Activated CD8-positive, alpha-beta memory T cell treated with anti-CD3 and anti-CD28 coated beads, Interleukin-2, amount 50 U/mL, for 4 hours (primary cell): Measurements from ENCODE around the gene ADGRD2.

Experiments used
- DNase-seq: peaks from one replicate; pipeline ENCODE4 v3.0.0-alpha.2; 2020

ADGRD2 gene

DNA sequence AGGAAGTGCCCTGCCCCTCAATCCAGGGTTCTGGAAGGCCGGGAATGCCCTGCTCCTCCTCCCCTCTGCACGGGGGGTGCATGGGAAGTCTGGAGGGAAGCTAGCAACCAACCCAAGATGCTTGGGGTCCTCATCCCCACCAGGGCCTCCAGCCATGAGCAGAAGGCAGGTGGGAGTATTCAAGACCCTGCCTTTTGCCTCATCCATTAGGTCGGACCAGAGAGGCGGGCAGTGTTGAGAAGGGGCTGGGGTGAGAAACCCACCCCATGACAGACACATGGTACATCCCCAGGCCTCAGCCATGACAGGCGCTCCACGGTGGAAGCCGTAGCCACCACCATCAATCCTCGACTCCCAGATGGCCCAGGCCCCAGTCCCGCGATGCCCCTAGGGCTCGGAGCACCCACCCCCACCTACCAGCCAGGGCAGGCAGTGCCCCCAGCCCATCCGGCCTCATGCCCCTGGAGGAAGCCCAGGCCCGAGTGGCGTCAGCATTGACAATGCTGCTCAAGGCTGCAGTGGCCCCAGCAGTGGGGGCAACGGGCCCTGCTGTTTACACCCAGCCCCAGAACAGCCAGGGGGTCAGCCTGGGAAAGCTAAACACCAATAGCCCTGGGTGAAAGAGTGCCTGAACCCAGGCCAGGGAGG is 48.4 kb downstream of the ADGRD2 start:
- DNase-seq: no peak

- DNase-seq: no peak
Observed at GRCh38 chr9:124499216-124499615, 49.0 kb downstream of the ADGRD2 start.

- no peak for DNase-seq
Observed at GRCh38 chr9:124500028-124500795, 50.0 kb downstream of the ADGRD2 start.

DNA sequence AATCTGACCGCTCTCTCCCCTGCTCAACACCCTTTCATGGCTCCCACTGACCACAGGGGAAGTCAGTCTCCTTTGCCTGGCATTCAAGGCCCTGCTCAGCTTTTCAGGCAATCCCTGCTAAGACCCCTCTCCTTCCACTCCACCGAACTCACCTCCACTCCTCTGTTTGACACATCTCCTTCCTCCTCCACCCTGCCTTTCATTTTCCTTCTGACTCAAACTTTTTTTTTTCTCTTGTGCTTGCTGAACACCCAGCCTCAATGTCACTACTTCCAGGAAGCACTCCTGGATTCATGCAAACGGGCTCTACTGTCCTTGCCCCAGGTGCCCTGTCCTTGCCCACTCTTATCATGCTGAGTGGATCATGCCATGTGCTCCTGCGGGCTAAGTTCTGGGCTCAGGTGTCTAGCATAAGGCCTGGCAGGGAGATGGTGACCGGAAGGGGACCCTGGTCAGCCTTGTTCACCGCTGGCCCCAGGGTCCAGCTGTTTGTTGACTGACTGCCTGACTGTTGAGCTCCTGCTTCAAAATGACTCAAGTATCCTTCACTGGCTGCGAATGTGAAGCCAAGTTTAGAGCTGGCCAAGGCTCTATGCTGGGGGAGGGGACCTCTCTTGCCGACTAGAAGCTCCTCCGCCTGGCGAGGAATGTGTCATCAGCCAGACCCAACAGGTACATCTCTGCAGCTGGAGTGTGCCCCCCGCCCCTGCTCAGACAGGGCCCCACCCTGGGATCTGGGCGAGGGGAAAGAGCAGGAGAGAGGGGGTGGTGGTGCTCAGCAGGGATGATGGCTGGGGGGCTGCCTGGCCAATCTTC is 50.8 kb downstream of the ADGRD2 start:
- DNase-seq: no peak

GRCh38 chr9:124501771-124502320 is 51.6 kb downstream of the ADGRD2 start:
- DNase-seq: no peak

DNA sequence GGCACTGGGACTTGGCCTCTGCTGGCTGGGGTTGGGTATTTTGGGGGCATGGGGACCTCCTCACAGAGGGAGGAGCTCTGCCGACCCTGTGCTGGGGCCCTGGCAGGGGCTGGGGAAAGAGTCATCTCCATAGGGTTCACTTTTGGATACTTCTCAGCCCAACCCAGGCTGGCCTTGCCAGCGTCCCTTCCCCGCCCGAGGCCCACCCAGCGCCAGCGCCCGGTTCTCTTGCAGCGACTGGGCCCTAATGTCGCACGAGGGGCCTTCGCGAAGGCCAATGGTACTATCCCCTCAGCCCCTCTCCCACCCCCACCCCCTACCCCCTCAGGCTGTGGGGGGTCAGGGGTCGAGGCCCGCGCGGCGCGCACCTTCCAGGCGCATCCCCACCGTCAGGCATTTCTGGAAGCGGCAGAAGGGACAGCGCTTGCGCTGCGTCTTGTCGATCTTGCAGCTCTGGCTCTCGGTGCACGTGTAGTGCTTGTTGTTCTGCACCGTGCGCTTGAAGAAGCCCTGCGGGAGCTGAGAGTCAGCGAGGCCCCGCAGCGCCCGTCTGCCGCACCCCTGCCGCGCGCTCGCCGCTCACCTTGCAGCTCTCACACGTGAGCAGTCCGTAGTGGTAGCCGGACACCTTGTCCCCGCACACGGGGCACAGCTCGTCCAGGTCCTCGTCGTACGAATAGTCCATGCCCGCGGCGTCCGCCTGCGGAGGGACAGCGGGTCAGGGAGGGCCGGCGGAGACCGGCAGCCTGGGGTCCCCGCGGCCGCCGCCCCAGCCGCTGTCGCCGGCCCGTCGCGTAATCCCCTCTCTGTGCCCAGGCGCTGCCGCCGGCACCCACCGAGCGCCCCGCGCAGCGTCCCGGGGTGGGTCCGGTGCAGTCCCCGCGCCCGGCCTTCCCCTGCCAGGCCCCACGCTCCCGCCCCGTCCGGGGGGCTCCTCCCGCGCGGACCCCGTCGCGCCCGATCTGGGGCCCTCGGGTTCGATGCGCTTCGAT is 52.8 kb downstream of the ADGRD2 start:
- DNase-seq: no peak

DNA sequence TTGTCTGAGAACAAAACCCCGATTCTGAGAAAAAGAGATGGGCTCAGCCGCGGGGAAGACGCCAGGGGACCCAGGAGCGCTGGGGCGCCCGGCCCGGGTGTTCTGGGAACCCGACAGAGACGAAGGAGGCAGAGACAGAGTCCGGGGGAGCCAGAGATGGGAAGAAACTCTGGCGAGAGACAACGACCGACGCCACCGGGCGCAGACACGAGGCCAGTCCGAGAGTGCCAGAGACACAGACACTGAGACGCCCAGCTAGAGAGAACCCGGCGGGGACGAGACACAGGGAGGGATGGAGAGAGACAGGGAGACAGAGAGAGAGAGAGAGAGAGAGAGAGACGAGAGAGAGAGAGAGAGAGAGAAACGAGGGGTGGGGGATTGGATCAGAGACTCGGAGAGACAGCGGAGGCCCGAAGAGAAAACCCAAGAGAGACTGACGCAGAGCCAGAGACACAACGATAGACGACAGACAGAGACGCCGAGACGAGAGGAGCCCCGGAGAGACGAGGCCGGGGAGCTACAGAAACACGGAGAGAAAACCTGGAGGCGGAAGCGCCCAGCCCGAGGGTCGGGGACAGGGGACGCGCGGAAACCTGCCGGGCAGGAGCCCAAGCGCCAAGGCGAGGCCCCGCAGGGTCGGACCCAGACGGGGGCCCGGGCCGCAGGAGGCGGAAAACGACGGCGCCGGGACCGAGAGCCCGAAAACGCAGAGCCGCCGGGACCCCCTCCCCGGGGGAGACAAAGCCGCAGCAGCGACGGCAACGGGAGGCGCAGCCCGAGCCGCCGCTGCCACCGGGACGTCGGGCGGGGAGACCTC is 53.7 kb downstream of the ADGRD2 start:
- no peak for DNase-seq

DNA sequence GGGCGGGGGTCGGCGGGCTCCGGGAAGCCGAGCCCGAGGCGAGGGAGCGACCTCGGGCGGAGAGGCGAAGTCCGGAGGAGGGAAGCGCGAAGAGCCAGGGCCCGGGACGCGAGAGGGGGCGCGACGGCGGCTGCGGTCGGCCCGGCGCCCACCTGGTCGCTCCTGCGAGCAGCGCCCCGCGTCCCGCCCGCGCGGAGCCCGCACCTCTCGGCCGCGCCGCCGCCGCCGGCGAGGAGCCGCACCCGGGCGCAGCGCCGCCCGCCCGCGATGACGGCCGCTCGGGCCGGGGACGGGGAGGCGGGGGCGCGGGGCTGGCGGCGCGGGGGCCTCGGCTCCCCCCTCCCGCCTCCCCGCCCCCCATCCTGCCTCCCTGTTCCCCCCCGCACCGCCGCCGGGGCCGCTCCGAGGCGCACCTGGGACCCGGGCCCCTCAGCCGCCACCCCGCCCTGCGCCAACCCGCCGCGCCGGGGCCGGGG is 54.3 kb downstream of the ADGRD2 start:
- no peak for DNase-seq

DNA sequence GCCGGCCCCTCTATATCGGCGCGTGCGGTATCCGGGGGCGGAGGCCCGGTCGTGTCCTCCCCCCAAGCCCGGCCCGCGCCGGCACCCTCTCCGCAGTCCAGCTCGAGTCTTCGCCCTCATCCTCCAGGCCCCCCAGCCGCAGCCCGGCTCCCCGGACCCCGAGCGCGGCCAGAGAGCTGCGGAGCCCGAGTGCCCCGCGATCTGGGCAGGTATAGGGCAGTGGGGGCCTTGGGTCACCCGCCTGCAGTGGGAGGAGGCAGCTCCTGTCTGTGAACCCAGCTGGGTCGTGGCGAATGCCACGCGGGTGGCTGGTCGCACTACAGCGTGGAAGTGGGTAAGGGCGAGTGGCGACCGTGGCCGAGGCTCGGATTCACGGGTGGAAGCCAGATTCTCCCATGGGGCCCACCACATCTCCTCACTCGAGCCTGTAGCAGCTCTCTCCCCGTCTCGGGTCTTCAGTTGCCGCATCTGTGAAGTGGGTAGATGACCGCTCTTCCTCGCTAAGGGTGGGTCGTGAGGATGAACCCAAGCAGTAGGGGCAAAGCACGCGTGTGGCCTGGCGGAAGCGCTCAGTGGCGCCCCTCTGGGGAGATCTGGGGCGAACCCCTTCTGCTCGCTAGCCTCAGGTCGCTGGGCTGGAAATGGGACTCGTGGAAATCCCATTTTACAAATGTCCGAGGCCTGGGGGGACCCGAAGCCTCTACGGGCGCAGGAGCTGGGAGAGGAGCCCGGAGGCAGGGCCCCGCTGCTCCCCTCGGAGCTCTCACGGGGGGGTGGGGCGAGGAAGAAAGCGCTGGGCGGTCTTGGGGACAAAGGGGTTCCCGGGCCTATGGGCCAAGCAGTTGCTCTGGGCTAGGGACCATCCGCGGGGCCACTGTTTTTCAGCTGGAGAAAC is 55.0 kb downstream of the ADGRD2 start:
- DNase-seq: no peak

DNA sequence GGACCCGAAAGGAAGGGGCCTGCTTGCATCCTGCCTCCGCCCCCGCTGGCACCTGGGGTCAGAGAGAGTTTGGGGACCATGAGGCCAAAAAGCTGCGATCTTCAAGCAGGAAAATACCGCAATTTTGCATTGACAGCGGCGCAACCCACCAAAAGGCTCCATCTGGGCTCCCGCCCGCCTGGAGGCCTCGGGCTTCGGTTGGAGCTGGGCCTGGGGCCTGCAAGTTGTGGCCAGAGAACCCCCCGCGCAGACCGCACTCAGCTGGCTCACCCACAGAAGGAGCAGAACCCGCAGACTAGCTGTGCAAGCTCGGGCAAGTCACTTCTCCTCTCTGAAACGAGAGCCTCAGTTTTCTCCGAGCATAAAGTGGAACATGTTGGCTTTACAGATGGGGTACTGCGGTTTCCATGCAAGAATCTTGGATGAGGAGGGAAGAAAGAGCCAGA is 55.7 kb downstream of the ADGRD2 start:
- DNase-seq: no peak

GRCh38 chr9:124506433-124506832 is 56.2 kb downstream of the ADGRD2 start:
- no peak for DNase-seq

GRCh38 chr9:124506931-124507879 is 57.0 kb downstream of the ADGRD2 start, which contains the start of gene NR5A1:
NR5A1 (minus strand) TSS chr9:124507399; CDS start chr9:124503395, 4,004 bp downstream.
- DNase-seq: no peak

GRCh38 chr9:124507880-124508423 is 57.7 kb downstream of the ADGRD2 start:
- no peak for DNase-seq

- DNase-seq: no peak
Observed at GRCh38 chr9:124510650-124511425, 60.6 kb downstream of the ADGRD2 start.

- DNase-seq: no peak
Observed at GRCh38 chr9:124511426-124511840, 61.2 kb downstream of the ADGRD2 start.

- no peak for DNase-seq
Observed at GRCh38 chr9:124511891-124512805, 61.9 kb downstream of the ADGRD2 start.
